DMS79 treated with DMSO at 0.1 percent for 48 hours (cell line): ENCODE results near the gene SLC10A2.
"Not testable (repeated sequence)": the region's sequence is repeated elsewhere in the genome, so short reads cannot be mapped to it uniquely, and the experiment has no call there.

Source experiments
- DNase-seq: peaks from one replicate; lab custom pipeline; 2025; lab: John Stamatoyannopoulos, UW

The SLC10A2 gene

GRCh38 chr13:103066079-103066780 lies at the start of gene SLC10A2:
SLC10A2 (minus strand) TSS chr13:103066417; CDS start chr13:103066249, 168 bp downstream.
- no peak for DNase-seq

- DNase-seq, result no peak
Measured at GRCh38 chr13:103107580-103107979, 41.4 kb upstream of the SLC10A2 start.

GRCh38 chr13:103104340-103104739 lies 38.1 kb upstream of the SLC10A2 start:
- no peak for DNase-seq

- DNase-seq, result not testable (repeated sequence)
Measured at GRCh38 chr13:103103456-103103855, 37.2 kb upstream of the SLC10A2 start.

GRCh38 chr13:103102482-103102881 lies 36.3 kb upstream of the SLC10A2 start:
- DNase-seq, result no peak

- DNase-seq, result no peak
Measured at GRCh38 chr13:103101901-103102300, 35.7 kb upstream of the SLC10A2 start.

- no peak for DNase-seq
Measured at GRCh38 chr13:103101500-103101899, 35.3 kb upstream of the SLC10A2 start.

GRCh38 chr13:103100830-103101229 lies 34.6 kb upstream of the SLC10A2 start:
- no peak for DNase-seq

- no peak for DNase-seq
Measured at GRCh38 chr13:103099722-103100293, 33.6 kb upstream of the SLC10A2 start.

GRCh38 chr13:103098535-103098934 lies 32.3 kb upstream of the SLC10A2 start:
- no peak for DNase-seq

- no peak for DNase-seq
Measured at GRCh38 chr13:103097366-103097928, 31.2 kb upstream of the SLC10A2 start.

GRCh38 chr13:103093649-103094048 lies 27.4 kb upstream of the SLC10A2 start:
- DNase-seq, result not testable (repeated sequence)

- DNase-seq, result no peak
Measured at GRCh38 chr13:103087275-103087674, 21.1 kb upstream of the SLC10A2 start.

GRCh38 chr13:103081435-103081834 lies 15.2 kb upstream of the SLC10A2 start:
- no peak for DNase-seq

- no peak for DNase-seq
Measured at GRCh38 chr13:103078158-103078557, 11.9 kb upstream of the SLC10A2 start.

GRCh38 chr13:103068836-103069235 lies 2.6 kb upstream of the SLC10A2 start:
- DNase-seq, result no peak

- no peak for DNase-seq
Measured at GRCh38 chr13:103067751-103068555, 1.7 kb upstream of the SLC10A2 start.

GRCh38 chr13:103066781-103067345 lies 646 bp upstream of the SLC10A2 start:
- DNase-seq, result no peak

GRCh38 chr13:103063376-103063775 lies 2.8 kb downstream of the SLC10A2 start:
- no peak for DNase-seq

- no peak for DNase-seq
Measured at GRCh38 chr13:103062079-103062478, 4.1 kb downstream of the SLC10A2 start.

GRCh38 chr13:103056008-103056407 lies 10.2 kb downstream of the SLC10A2 start:
- DNase-seq, result no peak

- no peak for DNase-seq
Measured at GRCh38 chr13:103055166-103055565, 11.1 kb downstream of the SLC10A2 start.
